ENCODE results near the gene CNN1. TPM values are rescaled to one million over a fixed set of nuclear protein-coding genes. Genes with fewer than 3 reads are reported as not detected.
"Not testable (repeated sequence)": the region's sequence is repeated elsewhere in the genome, so short reads cannot be mapped to it uniquely, and the experiment has no call there.

Gene CNN1
- total RNA-seq, 1 donor from 2014 or later = 27.7 TPM

DNA sequence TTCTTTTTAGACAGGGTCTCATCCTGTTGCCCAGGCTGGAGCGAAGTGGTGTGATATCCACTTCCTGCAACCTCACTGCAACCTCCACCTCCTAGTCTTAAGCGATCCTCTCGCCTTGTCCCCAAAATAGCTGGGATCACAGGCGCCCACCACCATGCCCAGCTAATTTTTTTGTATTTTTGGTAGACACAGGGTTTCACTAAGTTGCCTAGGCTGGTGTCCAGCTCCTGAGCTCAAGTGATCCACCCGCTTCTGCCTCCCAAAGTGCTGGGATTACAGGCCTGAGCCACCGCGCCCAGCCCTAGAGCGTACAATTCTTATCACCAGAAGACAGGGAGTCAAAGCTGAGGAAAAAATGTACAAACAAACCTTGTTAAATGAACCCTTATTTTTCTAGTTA lies 24.9 kb downstream of the CNN1 start:
- Mint-ChIP-seq H3K27me3 (ENCODE audit: low read depth) (no peaks in the 10 kb centered on the region), H3K9me3 (no peaks in the 10 kb centered on the region), H3K27ac (no peak overlapping the region), H3K4me1 (peaks cover 12% of the 10 kb centered on the region), H3K36me3 (peaks cover 2% of the 10 kb centered on the region), H3K4me3 (no peak overlapping the region)
- TF ChIP-seq, protein P1, sequence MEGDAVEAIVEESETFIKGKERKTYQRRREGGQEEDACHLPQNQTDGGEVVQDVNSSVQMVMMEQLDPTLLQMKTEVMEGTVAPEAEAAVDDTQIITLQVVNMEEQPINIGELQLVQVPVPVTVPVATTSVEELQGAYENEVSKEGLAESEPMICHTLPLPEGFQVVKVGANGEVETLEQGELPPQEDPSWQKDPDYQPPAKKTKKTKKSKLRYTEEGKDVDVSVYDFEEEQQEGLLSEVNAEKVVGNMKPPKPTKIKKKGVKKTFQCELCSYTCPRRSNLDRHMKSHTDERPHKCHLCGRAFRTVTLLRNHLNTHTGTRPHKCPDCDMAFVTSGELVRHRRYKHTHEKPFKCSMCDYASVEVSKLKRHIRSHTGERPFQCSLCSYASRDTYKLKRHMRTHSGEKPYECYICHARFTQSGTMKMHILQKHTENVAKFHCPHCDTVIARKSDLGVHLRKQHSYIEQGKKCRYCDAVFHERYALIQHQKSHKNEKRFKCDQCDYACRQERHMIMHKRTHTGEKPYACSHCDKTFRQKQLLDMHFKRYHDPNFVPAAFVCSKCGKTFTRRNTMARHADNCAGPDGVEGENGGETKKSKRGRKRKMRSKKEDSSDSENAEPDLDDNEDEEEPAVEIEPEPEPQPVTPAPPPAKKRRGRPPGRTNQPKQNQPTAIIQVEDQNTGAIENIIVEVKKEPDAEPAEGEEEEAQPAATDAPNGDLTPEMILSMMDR (IDR thresholded peaks at IDR 0.05; ENCODE audit: unreplicated experiment) = no peak
- DNase-seq (ENCODE audit: low spot score in 2 of 2, unreplicated experiment in 2 of 2) = no peak

DNA sequence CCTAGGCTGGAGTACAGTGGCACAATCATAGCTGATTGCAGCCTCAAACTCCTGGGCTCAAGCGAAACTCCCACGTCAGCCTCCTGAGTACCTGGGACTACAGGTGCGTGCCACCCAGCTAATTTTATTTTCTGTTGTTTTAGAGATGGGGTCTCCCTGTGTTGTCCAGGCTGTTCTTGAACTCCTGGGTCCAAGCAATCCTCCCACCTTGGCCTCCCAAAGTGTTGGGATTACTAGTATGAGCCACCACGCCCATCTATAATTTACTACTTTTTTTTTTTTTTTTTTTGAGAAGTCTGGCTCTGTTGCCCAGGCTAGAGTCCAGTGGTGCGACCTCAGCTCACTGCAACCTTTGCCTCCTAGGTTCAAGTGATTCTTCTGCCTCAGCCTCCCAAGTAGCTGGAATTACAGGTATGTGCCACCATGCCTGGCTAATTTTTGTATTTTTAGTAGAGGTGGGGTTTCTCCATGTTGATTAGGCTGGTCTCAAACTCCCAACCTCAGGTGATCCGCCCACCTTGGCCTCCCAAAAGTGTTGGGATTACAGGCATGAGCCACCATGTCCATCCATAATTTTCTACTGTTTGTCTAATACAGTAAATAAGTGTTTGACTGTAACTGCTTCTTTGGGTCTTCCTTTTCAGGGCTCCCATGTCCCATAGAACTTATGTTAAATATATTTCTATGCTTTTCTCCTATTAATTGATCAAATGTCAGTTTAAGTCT lies 25.6 kb downstream of the CNN1 start:
- not testable (repeated sequence) for H3K4me1 Mint-ChIP-seq; H3K36me3 Mint-ChIP-seq; H3K9me3 Mint-ChIP-seq; DNase-seq (ENCODE audit: low spot score in 2 of 2, unreplicated experiment in 2 of 2); H3K27ac Mint-ChIP-seq; H3K27me3 Mint-ChIP-seq (ENCODE audit: low read depth); H3K4me3 Mint-ChIP-seq

DNA sequence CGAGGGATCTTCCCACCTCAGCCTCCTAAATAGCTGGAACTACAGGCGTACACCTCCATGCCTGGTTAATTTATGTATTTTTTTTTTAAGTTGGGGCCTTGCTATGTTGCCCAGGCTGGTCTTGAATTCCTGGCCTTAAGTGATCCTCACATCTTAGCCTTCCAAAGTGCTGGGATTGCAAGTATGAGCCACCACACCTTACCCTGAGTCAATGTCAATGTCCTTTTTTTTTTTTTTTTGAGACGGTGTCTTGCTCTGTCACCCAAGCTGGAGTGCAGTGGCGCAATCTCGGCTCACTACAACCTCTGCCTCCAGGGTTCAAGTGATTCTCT lies 27.0 kb downstream of the CNN1 start:
- not testable (repeated sequence) for DNase-seq (ENCODE audit: low spot score in 2 of 2, unreplicated experiment in 2 of 2); H3K4me1 Mint-ChIP-seq; H3K9me3 Mint-ChIP-seq; H3K4me3 Mint-ChIP-seq; H3K27me3 Mint-ChIP-seq (ENCODE audit: low read depth); H3K27ac Mint-ChIP-seq; H3K36me3 Mint-ChIP-seq

DNA sequence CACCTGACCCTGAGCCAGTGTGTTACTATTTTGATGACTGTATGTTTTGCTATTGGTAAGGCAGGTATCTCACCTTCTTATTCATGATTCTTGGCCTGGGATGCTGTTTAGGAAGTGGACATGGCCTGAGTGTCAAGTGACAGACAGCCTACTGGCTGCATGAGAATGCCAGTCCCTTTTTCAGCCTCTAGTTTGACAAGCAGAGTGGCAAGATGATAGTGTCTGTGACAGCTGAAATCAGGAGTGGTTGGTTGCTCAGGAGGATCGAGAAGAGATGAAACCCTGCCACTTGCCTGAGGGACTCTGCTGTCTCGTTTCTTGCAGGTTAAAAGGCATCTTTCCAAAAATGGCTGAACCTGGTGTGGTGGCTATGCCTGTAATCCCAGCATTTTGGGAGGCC lies 27.5 kb downstream of the CNN1 start:
- peaks cover 2% of the 10 kb centered on the region for H3K36me3 Mint-ChIP-seq
- no peak overlapping the region for H3K27ac Mint-ChIP-seq
- H3K27me3 Mint-ChIP-seq (ENCODE audit: low read depth) = no peaks in the 10 kb centered on the region
- no peak for DNase-seq (ENCODE audit: low spot score in 2 of 2, unreplicated experiment in 2 of 2)
- TF ChIP-seq, protein P1 (IDR thresholded peaks at IDR 0.05; ENCODE audit: unreplicated experiment) = no peak
- H3K4me1 Mint-ChIP-seq = no peaks in the 10 kb centered on the region
- H3K9me3 Mint-ChIP-seq = no peaks in the 10 kb centered on the region
- no peak overlapping the region for H3K4me3 Mint-ChIP-seq

DNA sequence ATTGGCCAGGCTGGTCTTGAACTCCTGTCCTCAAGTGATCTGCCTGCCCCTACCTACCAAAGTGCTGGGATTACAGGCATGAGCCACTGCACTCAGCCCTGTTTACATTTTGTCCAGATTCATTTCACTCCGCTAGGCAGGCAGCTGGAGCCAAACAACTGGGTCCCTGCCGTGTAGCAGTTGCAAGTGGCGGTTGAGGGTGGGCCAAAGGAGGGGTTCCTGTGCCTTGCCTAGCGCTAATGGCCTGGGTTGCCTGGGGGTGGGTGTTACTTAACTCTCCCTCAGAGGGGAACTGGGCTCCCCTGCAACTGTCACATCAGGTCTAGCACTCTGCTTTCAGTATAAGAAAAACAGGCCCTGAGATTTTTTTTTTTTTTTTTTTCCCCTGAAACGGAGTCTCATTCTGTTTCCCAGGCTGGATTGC lies 31.4 kb downstream of the CNN1 start:
- no peak overlapping the region for H3K27ac Mint-ChIP-seq
- H3K4me1 Mint-ChIP-seq = no peaks in the 10 kb centered on the region
- H3K27me3 Mint-ChIP-seq (ENCODE audit: low read depth) = no peaks in the 10 kb centered on the region
- H3K9me3 Mint-ChIP-seq = no peaks in the 10 kb centered on the region
- H3K4me3 Mint-ChIP-seq = no peak overlapping the region
- DNase-seq (ENCODE audit: low spot score in 2 of 2, unreplicated experiment in 2 of 2) = no peak
- TF ChIP-seq, protein P1 (IDR thresholded peaks at IDR 0.05; ENCODE audit: unreplicated experiment) = no peak
- peaks cover 2% of the 10 kb centered on the region for H3K36me3 Mint-ChIP-seq

DNA sequence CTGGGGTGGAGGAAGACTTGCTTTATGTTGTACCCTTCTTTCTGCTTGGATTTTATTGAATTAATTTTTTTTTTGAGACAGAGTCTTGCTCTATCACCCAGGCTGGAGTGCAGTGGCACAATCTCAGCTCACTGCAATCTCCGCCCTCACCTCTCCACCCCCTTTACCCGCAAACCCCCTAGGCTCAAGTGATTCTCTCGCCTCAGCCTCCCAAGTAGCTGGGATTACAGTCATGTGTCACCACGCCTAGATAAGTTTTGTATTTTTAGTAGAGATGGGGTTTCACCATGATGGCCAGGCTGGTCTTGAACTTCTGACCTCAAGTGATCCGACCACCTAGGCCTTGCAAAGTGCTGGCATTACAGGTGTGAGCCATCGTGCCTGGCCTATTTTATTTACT lies 34.7 kb downstream of the CNN1 start:
- H3K9me3 Mint-ChIP-seq; H3K36me3 Mint-ChIP-seq; DNase-seq (ENCODE audit: low spot score in 2 of 2, unreplicated experiment in 2 of 2); H3K4me3 Mint-ChIP-seq; H3K27me3 Mint-ChIP-seq (ENCODE audit: low read depth); H3K27ac Mint-ChIP-seq; H3K4me1 Mint-ChIP-seq: not testable (repeated sequence)

DNA sequence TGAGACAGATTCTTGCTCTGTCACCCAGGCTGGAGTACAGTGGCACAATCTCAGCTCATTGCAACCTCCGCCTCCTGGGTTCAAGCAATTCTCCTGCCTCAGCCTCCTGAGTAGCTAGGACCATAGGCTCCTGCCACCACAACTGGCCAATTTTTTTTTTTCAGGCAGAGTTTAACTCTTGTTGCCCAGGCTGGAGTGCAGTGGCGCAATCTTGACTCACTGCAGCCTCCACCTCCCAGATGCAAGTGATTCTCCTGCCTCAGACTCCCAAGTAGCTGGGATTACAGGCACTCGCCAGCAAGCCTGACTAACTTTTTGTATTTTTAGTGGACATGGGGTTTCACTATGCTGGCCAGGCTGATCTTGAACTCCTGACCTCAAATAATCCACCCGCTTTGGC lies 35.1 kb downstream of the CNN1 start:
- not testable (repeated sequence) for H3K36me3 Mint-ChIP-seq; DNase-seq (ENCODE audit: low spot score in 2 of 2, unreplicated experiment in 2 of 2); H3K4me1 Mint-ChIP-seq; H3K27ac Mint-ChIP-seq; H3K27me3 Mint-ChIP-seq (ENCODE audit: low read depth); H3K4me3 Mint-ChIP-seq; H3K9me3 Mint-ChIP-seq

DNA sequence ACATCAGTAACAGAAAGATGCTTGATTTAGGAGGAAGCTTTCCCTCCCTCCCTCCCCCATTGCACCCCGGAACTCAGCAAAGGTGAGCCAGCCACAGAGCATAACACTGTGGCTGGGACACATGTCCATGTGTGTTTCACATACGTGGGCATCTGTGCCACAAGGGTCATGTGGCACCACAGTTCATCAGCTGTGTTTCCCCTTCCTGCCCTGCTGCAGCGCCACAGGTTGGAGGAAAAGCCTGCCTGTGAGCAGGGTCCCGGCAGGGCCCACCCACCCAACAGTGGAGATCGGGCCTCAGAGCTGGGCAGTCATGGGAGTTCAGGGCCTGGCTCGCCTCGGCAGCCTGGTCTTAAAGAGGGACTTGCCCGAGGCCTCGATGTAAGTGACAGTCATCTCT lies 36.0 kb downstream of the CNN1 start:
- no peak overlapping the region for H3K4me3 Mint-ChIP-seq
- peaks cover 8% of the 10 kb centered on the region for H3K27me3 Mint-ChIP-seq (ENCODE audit: low read depth)
- TF ChIP-seq, protein P1 (IDR thresholded peaks at IDR 0.05; ENCODE audit: unreplicated experiment) = no peak
- no peaks in the 10 kb centered on the region for H3K9me3 Mint-ChIP-seq
- no peak for DNase-seq (ENCODE audit: low spot score in 2 of 2, unreplicated experiment in 2 of 2)
- no peaks in the 10 kb centered on the region for H3K36me3 Mint-ChIP-seq
- no peaks in the 10 kb centered on the region for H3K4me1 Mint-ChIP-seq
- no peak overlapping the region for H3K27ac Mint-ChIP-seq

Measured in mesothelial cell of epicardium (in vitro differentiated cells).